Renal cortical epithelial cell (primary cell): ENCODE results near the gene KCNQ4. TPM values are rescaled to one million over a fixed set of nuclear protein-coding genes. Genes with fewer than 3 reads are reported as not detected.
A peak's percentile ranks its signal among the peaks of the same experiment; 100 is the strongest.

ENCODE experiments used
- DNase-seq: peaks from one replicate; pipeline ENCODE4 v3.0.0-alpha.2; 2011; ENCODE audit warnings: low read depth
- total RNA-seq: library from RNA; depleted of rRNA; stranded (reverse); fragments of >200 nt; gene quantifications from 2 replicates; pipeline ENCODE4 v1.2.3, GENCODE V29; 2014

KCNQ4 gene
- total RNA-seq, 1 donor from 2014 or later: 0.20 TPM

- no peak for DNase-seq
Measured at GRCh38 chr1:40754201-40754600, 29.4 kb upstream of the KCNQ4 start.

GRCh38 chr1:40755067-40755466 is 28.5 kb upstream of the KCNQ4 start:
- DNase-seq: peak; percentile 78

- no peak for DNase-seq
Measured at GRCh38 chr1:40756523-40756922, 27.1 kb upstream of the KCNQ4 start.

GRCh38 chr1:40757084-40757483 is 26.5 kb upstream of the KCNQ4 start:
- no peak for DNase-seq

DNA sequence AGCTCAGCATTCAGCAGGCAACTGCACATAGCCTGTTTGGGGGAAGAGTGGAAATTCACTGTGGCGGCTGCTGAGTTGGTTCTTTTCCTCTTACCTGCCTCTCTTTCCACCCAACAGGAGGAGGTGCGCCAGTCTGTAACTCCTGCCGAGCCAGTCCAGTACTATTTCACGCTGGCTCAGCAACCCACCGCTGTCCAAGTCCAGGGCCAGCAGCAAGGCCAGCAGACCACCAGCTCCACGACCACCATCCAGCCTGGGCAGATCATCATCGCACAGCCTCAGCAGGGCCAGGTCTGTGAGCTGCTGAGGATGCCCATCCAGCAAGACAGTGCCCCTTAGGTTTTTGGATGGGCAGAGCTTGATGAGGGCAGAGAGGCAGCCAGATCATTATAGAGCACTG is 25.6 kb upstream of the KCNQ4 start:
- DNase-seq: no peak

DNA sequence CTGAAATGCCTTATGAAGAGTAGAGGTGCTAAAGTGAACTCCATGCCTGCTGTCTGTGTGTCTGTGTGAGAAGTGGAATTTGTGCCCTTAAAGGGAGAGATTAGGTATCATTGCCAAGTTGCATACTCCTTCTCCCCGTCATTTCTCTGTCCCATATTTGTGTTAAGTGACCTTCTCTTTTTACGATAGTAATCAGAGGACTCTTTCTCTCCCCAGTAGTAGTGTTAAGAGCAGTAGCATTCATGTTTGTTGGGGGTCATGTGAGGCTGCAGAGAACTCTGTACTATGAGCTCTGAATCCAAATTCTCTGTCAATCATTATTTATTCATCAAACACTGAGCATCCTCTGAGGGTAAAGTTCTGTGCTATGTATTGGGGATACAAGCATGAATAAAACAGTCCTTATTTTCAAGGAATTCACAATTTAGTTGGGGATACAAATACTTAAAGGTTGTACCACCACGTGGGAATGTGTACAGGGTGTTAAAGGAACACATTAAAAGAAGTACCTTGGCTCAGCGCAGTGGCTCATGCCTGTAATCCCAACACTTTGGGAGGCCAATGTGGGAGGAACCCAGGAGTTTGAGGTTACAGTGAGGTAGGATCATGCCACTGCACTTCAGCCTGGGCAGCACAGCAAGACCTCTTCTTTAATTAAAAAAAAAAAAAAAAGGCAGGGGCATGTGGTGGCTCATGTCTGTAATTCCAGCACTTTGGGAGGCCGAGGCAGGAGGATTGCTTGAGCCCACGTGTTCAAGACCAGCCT is 24.8 kb upstream of the KCNQ4 start:
- DNase-seq: no peak

GRCh38 chr1:40760984-40761383 is 22.6 kb upstream of the KCNQ4 start:
- no peak for DNase-seq

- DNase-seq: no peak
Measured at GRCh38 chr1:40762144-40762923, 21.3 kb upstream of the KCNQ4 start.

DNA sequence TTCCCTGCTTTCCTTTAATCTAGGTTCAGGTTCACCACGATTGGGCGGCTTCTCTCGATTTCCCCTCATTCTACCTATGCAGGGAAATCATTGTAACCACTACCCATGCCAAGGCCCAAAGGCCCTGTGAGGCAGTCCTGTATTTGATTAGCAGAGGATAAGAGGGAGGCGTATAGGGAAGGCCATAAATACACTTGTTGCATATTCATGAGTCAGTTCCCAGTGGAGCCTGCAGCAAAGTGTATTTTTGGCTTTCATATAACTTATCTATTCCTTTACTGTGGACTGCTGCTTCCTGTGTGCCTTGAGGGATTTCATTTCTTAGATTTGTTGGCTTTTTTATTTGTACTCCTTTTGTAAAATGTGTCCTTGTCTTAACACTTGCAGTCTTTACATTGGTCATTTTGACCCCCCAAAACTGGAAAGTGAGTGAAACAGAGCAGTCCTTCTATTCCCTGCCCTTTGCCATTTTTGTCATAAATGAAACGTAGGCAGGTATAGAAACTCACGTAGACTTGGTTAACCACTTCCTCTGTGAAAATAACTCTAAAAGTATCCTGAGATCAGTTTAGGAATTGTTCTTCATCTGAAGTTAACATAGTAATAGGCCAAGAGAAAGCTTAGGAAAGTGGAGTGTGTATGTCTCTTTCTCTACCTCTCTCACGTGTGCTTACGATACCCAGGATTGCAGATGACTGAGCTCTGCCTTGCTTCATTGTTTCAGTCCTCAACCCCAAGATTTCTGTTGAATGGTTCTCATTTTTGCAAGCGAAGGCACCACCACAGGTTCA is 19.6 kb upstream of the KCNQ4 start:
- DNase-seq: no peak

DNA sequence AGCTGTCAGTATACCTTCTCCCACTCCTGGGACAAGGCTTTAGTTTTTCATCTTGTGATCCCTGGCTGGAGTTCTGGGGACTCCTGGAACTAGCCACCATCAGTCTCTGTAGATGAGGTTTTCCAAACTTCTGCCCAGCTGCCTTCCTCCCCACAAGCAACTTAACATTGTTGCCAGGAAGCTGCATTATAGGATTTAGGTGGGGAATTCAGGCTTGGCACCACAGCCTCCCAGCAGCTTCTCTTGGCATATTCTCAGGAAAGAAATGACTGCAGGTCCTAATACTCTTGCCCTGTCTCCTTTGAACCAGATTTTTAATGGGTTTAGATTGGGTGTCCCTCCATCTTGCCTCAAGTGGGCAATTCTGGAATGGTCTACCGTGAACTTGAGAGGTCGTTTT is 18.6 kb upstream of the KCNQ4 start:
- no peak for DNase-seq

DNA sequence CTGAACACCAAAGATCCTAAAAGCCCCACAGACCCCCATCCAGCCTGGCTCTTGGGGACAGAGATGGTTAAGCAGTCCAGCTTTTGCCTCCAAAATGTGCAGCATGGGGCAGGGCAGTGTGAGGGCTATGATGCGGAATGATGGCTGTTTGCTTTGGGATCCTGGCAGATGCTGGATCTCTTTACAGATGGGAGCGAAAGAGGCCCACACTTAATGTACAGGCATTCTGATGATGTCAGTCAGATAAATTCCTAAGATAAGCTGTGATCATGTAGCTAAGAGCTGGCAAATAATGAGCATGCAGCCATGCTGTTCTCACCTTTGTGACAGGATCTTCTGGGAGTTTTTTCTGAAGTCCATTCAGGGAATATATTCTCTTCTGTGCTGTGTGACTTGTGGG is 17.6 kb upstream of the KCNQ4 start:
- no peak for DNase-seq

DNA sequence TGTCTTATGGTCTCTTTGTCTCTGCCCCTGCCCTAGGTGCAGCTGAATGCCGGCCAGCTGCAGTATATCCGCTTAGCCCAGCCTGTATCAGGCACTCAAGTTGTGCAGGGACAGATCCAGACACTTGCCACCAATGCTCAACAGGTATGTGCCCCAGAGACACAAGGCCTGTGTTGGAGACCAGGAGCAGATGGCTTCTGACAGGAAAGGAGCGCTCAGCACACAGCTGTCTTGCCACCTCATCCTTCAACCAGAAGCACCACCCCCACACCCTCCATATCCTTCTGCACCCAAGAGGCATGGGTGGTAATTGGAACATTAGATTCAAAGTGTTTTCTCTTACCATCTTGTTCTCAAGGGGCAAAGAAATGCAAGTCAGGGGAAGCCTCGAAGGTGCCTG is 17.0 kb upstream of the KCNQ4 start:
- no peak for DNase-seq

GRCh38 chr1:40768146-40768990 is 15.2 kb upstream of the KCNQ4 start:
- no peak for DNase-seq

DNA sequence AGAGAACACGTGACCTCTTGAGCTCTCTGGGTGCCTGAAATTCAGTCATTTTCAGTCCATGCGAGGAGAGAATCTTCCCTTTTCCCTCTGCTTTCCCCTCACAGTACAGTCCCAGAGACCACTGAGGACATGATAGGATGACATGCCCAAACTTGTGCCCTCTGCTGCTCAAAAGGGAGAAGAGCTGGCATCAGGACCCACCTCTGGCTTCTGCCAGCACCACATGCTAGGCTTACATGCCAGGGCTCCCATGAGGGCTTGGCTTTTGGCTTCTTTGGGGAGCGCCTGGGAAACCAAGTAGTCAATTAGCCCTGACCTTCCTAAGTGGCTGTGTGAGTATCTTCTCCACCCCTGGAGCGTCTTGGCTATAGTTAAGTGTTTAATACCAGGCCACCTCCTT is 13.8 kb upstream of the KCNQ4 start:
- DNase-seq: no peak

DNA sequence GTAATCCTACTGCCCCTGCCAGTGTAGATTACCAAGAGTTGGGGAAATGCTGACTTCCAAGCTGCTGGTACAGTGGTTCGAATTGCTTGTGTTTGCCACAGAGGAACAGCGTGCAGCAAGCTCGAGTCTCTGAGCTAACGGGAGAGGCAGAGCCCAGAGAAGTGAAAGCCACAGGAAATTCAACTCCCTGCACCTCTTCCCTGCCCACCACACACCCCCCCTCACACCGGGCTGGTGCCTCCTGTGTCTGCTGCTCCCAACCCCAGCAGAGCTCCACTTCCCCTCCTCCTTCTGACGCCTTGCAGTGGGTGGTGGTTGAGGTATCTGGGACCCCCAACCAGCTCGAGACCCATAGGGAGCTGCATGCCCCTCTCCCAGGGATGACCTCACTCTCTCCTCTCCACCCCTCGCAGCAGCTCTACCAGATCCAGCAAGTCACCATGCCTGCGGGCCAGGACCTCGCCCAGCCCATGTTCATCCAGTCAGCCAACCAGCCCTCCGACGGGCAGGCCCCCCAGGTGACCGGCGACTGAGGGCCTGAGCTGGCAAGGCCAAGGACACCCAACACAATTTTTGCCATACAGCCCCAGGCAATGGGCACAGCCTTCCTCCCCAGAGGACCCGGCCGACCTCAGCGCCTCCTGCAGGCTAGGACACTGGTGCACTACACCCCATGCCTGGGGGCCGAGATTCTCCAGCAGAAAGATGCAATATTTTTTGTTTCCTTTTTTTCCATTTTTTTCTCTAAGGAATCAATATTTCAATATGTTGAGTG is 13.1 kb upstream of the KCNQ4 start:
- no peak for DNase-seq

GRCh38 chr1:40772146-40772955 is 11.2 kb upstream of the KCNQ4 start:
- DNase-seq: peak; percentile 28

- no peak for DNase-seq
Measured at GRCh38 chr1:40773748-40774265, 9.8 kb upstream of the KCNQ4 start.

GRCh38 chr1:40774266-40774998 is 9.2 kb upstream of the KCNQ4 start:
- peak; percentile 33 for DNase-seq
